GM21526 (cell line): ENCODE data around the gene CXCR6.
"Not testable (repeated sequence)": the region's sequence is repeated elsewhere in the genome, so short reads cannot be mapped to it uniquely, and the experiment has no call there.

ENCODE experiments used
- ATAC-seq: cut with Tn5 transposase; IDR thresholded peaks from one replicate; pipeline ENCODE4 v1.9.1; 2021; ENCODE audit warnings: moderate library complexity; ENCODE audit not compliant: unreplicated experiment, low FRiP score

Gene CXCR6

GRCh38 chr3:45985532-45986302, 42.5 kb downstream of the CXCR6 start:
- ATAC-seq: no peak

- no peak for ATAC-seq
Measured at GRCh38 chr3:45986303-45986982, 43.2 kb downstream of the CXCR6 start.

GRCh38 chr3:45987368-45988291, 44.4 kb downstream of the CXCR6 start:
- ATAC-seq: no peak

- no peak for ATAC-seq
Measured at GRCh38 chr3:45988362-45988761, 45.1 kb downstream of the CXCR6 start.

GRCh38 chr3:45988804-45989203, 45.5 kb downstream of the CXCR6 start:
- ATAC-seq: no peak

GRCh38 chr3:45990181-45990580, 46.9 kb downstream of the CXCR6 start:
- ATAC-seq: no peak

- ATAC-seq: no peak
Measured at GRCh38 chr3:45991341-45991740, 48.1 kb downstream of the CXCR6 start.

GRCh38 chr3:45992133-45992729, 49.0 kb downstream of the CXCR6 start:
- no peak for ATAC-seq

GRCh38 chr3:45992821-45993221, 49.6 kb downstream of the CXCR6 start:
- no peak for ATAC-seq

- no peak for ATAC-seq
Measured at GRCh38 chr3:45993421-45994027, 50.3 kb downstream of the CXCR6 start.

GRCh38 chr3:45994419-45995235, 51.4 kb downstream of the CXCR6 start:
- ATAC-seq: peak; percentile 5

GRCh38 chr3:45995236-45996192, 52.2 kb downstream of the CXCR6 start, which contains the start of gene FYCO1:
Gene FYCO1, minus strand, starts transcription at chr3:45995824. Its CDS starts 10,914 bp downstream, at chr3:45984910.
- peak; percentile 89 for ATAC-seq

GRCh38 chr3:45997499-45997898, 54.2 kb downstream of the CXCR6 start:
- ATAC-seq: not testable (repeated sequence)

- ATAC-seq: no peak
Measured at GRCh38 chr3:45997942-45998341, 54.7 kb downstream of the CXCR6 start.
